ENCODE measurements around the gene BCR. TPM values are rescaled to one million over a fixed set of nuclear protein-coding genes. Genes with fewer than 3 reads are reported as not detected.
A peak's percentile ranks its signal among the peaks of the same experiment; 100 is the strongest.

Gene BCR
- total and polyA plus RNA-seq, 2 of the 13 experiments (the other 11 are each of a cell fraction or from before 2014, with no cell fraction given) = 19.9 to 33.6 TPM

- TF ChIP-seq ZHX2 (IDR thresholded peaks at IDR 0.05; ENCODE audit: low read depth) (no peak), ZHX2 (CRISPR knock-in tag; IDR thresholded peaks at IDR 0.05; ENCODE audit: borderline replicate concordance) (no peak), ZNF878 (CRISPR knock-in tag; IDR thresholded peaks at IDR 0.05) (no peak), TBP (CRISPR knock-in tag; IDR thresholded peaks at IDR 0.05) (no peak), PRDM4 (CRISPR knock-in tag; IDR thresholded peaks at IDR 0.05; ENCODE audit: borderline replicate concordance) (no peak), ZSCAN20 (CRISPR knock-in tag; IDR thresholded peaks at IDR 0.05; ENCODE audit: borderline replicate concordance) (no peak), TIGD3 (CRISPR knock-in tag; IDR thresholded peaks at IDR 0.05; ENCODE audit: borderline replicate concordance) (no peak), BRD4 (CRISPR knock-in tag; IDR thresholded peaks at IDR 0.05) (no peak), MED13 (CRISPR knock-in tag; IDR thresholded peaks at IDR 0.05) (no peak), AKAP8 (CRISPR knock-in tag; IDR thresholded peaks at IDR 0.05) (no peak), GPBP1L1 (CRISPR knock-in tag; IDR thresholded peaks at IDR 0.05) (no peak), ZNF687 (CRISPR knock-in tag; IDR thresholded peaks at IDR 0.05) (peak; percentile 53), ZBTB42 (CRISPR knock-in tag; IDR thresholded peaks at IDR 0.05) (no peak), HOXA7 (CRISPR knock-in tag; IDR thresholded peaks at IDR 0.05) (no peak)
Observed at GRCh38 chr22:23183061-23183698, 2.9 kb downstream of the BCR start (continued).
